NT2/D1 (cell line): Measurements from ENCODE around the gene LRSAM1.

ENCODE experiments used
- DNase-seq: peaks from one replicate; pipeline ENCODE4 v3.0.0-alpha.2; 2011; ENCODE audit warnings: low read depth, low spot score
- H3K27me3 ChIP-seq: 2 replicates; pipeline ENCODE4 v1.6.0; 2011; ENCODE audit warnings: mild to moderate bottlenecking; ENCODE audit not compliant: insufficient read length, insufficient read depth
- H3K36me3 ChIP-seq: 2 replicates; pipeline ENCODE4 v1.6.1; 2011; ENCODE audit warnings: mild to moderate bottlenecking, low read length, mixed read lengths; ENCODE audit not compliant: insufficient read depth, insufficient read length
- H3K4me1 ChIP-seq: 2 replicates; pipeline ENCODE4 v1.5.1; 2011; ENCODE audit not compliant: insufficient read depth, insufficient read length
- H3K4me3 ChIP-seq: 2 replicates; pipeline ENCODE4 v1.5.1; 2011; ENCODE audit warnings: low read depth; ENCODE audit not compliant: insufficient read length
- H3K9ac ChIP-seq: 2 replicates; pipeline ENCODE4 v1.6.0; 2011; ENCODE audit warnings: low read depth; ENCODE audit not compliant: insufficient read length
- H3K9me3 ChIP-seq: 2 replicates; pipeline ENCODE4 v1.5.1; 2011; ENCODE audit warnings: mild to moderate bottlenecking, low read length; ENCODE audit not compliant: insufficient read depth
- SUZ12 ChIP-seq: IDR thresholded peaks from 2 replicates; pipeline ENCODE4 v1.6.1; 2011; ENCODE audit not compliant: insufficient read length, insufficient read depth; ENCODE audit errors: extremely low read depth
- YY1 ChIP-seq: IDR thresholded peaks from 2 replicates; pipeline ENCODE4 v1.6.1; 2011; ENCODE audit not compliant: insufficient read length, insufficient read depth
- ZNF274 ChIP-seq: IDR thresholded peaks from 2 replicates; pipeline ENCODE4 v1.6.1; 2011; ENCODE audit warnings: mild to moderate bottlenecking, low read depth, low read length

The LRSAM1 gene

GRCh38 chr9:127545196-127546124 is 94.2 kb downstream of the LRSAM1 start:
- Histone ChIP-seq H3K27me3 (no peaks in the 10 kb centered on the region), H3K9ac (peak overlapping the region; percentile 43), H3K36me3 (peaks cover 57% of the 10 kb centered on the region), H3K4me3 (no peak overlapping the region), H3K9me3 (no peaks in the 10 kb centered on the region), H3K4me1 (peaks cover 21% of the 10 kb centered on the region)
- TF ChIP-seq SUZ12 (no peak), YY1 (no peak), ZNF274 (no peak)
- no peak for DNase-seq

- no peak overlapping the region for H3K9ac ChIP-seq
- TF ChIP-seq SUZ12 (no peak), ZNF274 (no peak), YY1 (no peak)
Measured at GRCh38 chr9:127546125-127546832, 95.0 kb downstream of the LRSAM1 start.

GRCh38 chr9:127548352-127548881 is 97.1 kb downstream of the LRSAM1 start:
- Histone ChIP-seq H3K4me1 (peaks cover 13% of the 10 kb centered on the region), H3K27me3 (no peaks in the 10 kb centered on the region)
- DNase-seq, result no peak

More at GRCh38 chr9:127546125-127546832, 95.0 kb downstream of the LRSAM1 start:
- Histone ChIP-seq H3K9me3 (no peaks in the 10 kb centered on the region), H3K36me3 (peaks cover 58% of the 10 kb centered on the region), H3K4me3 (no peak overlapping the region), H3K27me3 (no peaks in the 10 kb centered on the region), H3K4me1 (peaks cover 19% of the 10 kb centered on the region)
- no peak for DNase-seq

GRCh38 chr9:127549218-127549617 is 97.9 kb downstream of the LRSAM1 start:
- no peak for TF ChIP-seq YY1
- TF ChIP-seq SUZ12, result no peak
- no peak for TF ChIP-seq ZNF274
- Histone ChIP-seq H3K9ac (no peak overlapping the region), H3K27me3 (no peaks in the 10 kb centered on the region), H3K9me3 (no peaks in the 10 kb centered on the region), H3K4me1 (peaks cover 13% of the 10 kb centered on the region), H3K4me3 (no peak overlapping the region), H3K36me3 (peaks cover 54% of the 10 kb centered on the region)
- DNase-seq, result no peak

More at GRCh38 chr9:127548352-127548881, 97.1 kb downstream of the LRSAM1 start:
- TF ChIP-seq YY1, result no peak
- TF ChIP-seq ZNF274, result no peak
- no peak for TF ChIP-seq SUZ12
- H3K9me3 ChIP-seq, result no peaks in the 10 kb centered on the region
- H3K9ac ChIP-seq, result no peak overlapping the region
- H3K36me3 ChIP-seq, result peaks cover 54% of the 10 kb centered on the region
- no peak overlapping the region for H3K4me3 ChIP-seq

GRCh38 chr9:127549751-127550150 is 98.4 kb downstream of the LRSAM1 start:
- Histone ChIP-seq H3K9me3 (no peaks in the 10 kb centered on the region), H3K36me3 (peaks cover 55% of the 10 kb centered on the region), H3K27me3 (no peaks in the 10 kb centered on the region), H3K9ac (no peak overlapping the region), H3K4me3 (no peak overlapping the region), H3K4me1 (peaks cover 13% of the 10 kb centered on the region)
- DNase-seq, result no peak
- no peak for TF ChIP-seq SUZ12

DNA sequence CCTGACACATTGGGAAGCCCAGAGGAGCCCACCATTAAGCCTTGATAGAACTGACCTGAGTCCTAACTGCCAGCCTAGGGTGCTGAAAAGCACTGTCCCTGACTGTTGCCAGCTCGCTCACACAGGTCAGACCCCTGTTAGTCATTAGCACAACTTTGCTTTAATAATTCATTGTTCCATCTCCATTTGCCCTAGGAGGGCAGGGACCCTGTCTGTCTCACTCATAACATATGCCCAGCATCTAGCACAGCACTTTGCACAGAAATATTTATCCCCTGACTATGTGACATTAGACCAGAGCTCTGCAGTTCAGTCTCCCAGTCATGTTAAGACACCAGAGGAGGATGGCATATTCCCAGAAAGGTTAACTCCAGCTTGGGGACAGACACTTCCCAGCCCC is 99.0 kb downstream of the LRSAM1 start:
- DNase-seq, result no peak
- H3K4me1 ChIP-seq, result peaks cover 11% of the 10 kb centered on the region
- TF ChIP-seq YY1, result no peak
- no peak for TF ChIP-seq ZNF274
- TF ChIP-seq SUZ12, result no peak
- no peak overlapping the region for H3K9ac ChIP-seq
- H3K36me3 ChIP-seq, result peaks cover 55% of the 10 kb centered on the region
- no peaks in the 10 kb centered on the region for H3K27me3 ChIP-seq
- H3K9me3 ChIP-seq, result no peaks in the 10 kb centered on the region
- H3K4me3 ChIP-seq, result no peak overlapping the region

GRCh38 chr9:127550751-127551150 is 99.4 kb downstream of the LRSAM1 start:
- no peak for TF ChIP-seq SUZ12
- no peak for TF ChIP-seq YY1
- TF ChIP-seq ZNF274, result no peak
- Histone ChIP-seq H3K4me3 (no peak overlapping the region), H3K27me3 (no peaks in the 10 kb centered on the region), H3K36me3 (peaks cover 55% of the 10 kb centered on the region), H3K9ac (peak overlapping the region; percentile 28), H3K9me3 (no peaks in the 10 kb centered on the region), H3K4me1 (peaks cover 15% of the 10 kb centered on the region)
- DNase-seq, result no peak
